Measurements from ENCODE around the gene GALNT14. TPM values are rescaled to one million over a fixed set of nuclear protein-coding genes. Genes with fewer than 3 reads are reported as not detected.
A peak's percentile ranks its signal among the peaks of the same experiment; 100 is the strongest.

The GALNT14 gene
- total and polyA plus RNA-seq, 9 of the 15 experiments (the other 6 are each of a cell fraction or from before 2014, with no cell fraction given) = 0.11 TPM; not detected in 8

- ChIA-PET POLR2A (no interaction called here), CTCF (ENCODE audit: low intra/inter-chr PET ratio) (no interaction called here)
- Histone ChIP-seq H3K4me2 (ENCODE audit: insufficient read depth, low read length) (no peak overlapping the region), H3K9ac (ENCODE audit: insufficient read depth in 1 of 2, low read depth in 2 of 2, low read length in 2 of 2) (no peak overlapping the region), H3K4me1 (replicated peaks in 1 of 2; ENCODE audit: control insufficient read depth in 2 of 2, insufficient read depth in 2 of 2, low read length in 2 of 2) (no peaks in the 10 kb centered on the region), H3K4me3 (no peak overlapping the region), H2AFZ (ENCODE audit: low read depth, low read length) (no peak overlapping the region), H3K9me1 (ENCODE audit: control insufficient read depth, insufficient read depth, low read length) (no peaks in the 10 kb centered on the region), H3K27me3 (ENCODE audit: control insufficient read depth in 2 of 2, insufficient read depth in 2 of 2, low read length in 2 of 2) (peaks cover 0 to 4% of the 10 kb centered on the region in 2 experiments; a peak in 3 of 5 replicates), H4K20me1 (replicated peaks; ENCODE audit: control insufficient read depth, insufficient read depth, low read length) (no peaks in the 10 kb centered on the region), H3K27ac (ENCODE audit: extremely low read depth, low read depth, low read length) (no peak overlapping the region), H3K79me2 (ENCODE audit: control insufficient read depth, insufficient read depth, low read length) (no peaks in the 10 kb centered on the region), H3K9me3 (replicated peaks; ENCODE audit: control insufficient read depth, insufficient read depth, low read depth, low read length) (no peaks in the 10 kb centered on the region), H3K36me3 (ENCODE audit: control insufficient read depth, insufficient read depth, low read length) (no peaks in the 10 kb centered on the region)
- 0% methylated on average over 1 of the region's 1 CpG for WGBS (ENCODE audit: insufficient coverage, low coverage, missing lambda C conversion rate)
- in situ Hi-C loops (cut with MboI) (no loop called here), intact Hi-C loops (cut with micrococcal nuclease) (no loop called here)
- no TSS peak for BruUV-seq (replicated peaks)
- DNase-seq (ENCODE audit: extremely low read depth in 1 of 4, low spot score in 3 of 4) (no peak), ATAC-seq (no peak), FAIRE-seq (no peak)
- TF ChIP-seq ILK (tag; IDR thresholded peaks at IDR 0.05; ENCODE audit: borderline replicate concordance, low read depth) = no peak
- 0 out of 6 replicates have a peak, but pooled peaks of 1 of the 3 experiments have one; percentile 7 for TF ChIP-seq CTCF (IDR thresholded peaks at IDR 0.05 in 2 of 3, conservative IDR thresholded peaks at IDR 0.05 in 1 of 3; ENCODE audit: insufficient read depth in 2 of 3, low read depth in 1 of 3, low read length in 3 of 3)
Measured at GRCh38 chr2:31033032-31033431, 105.2 kb downstream of the GALNT14 start.

GRCh38 chr2:31032475-31032874, 105.8 kb downstream of the GALNT14 start:
- no peak for ATAC-seq
- FAIRE-seq = no peak
- no peak for TF ChIP-seq ILF3 (IDR thresholded peaks at IDR 0.05; ENCODE audit: borderline replicate concordance)

More at GRCh38 chr2:31032475-31032874, 105.8 kb downstream of the GALNT14 start:
- Histone ChIP-seq H3K4me2 (ENCODE audit: insufficient read depth, low read length) (no peak overlapping the region), H3K36me3 (ENCODE audit: control insufficient read depth, insufficient read depth, low read length) (no peaks in the 10 kb centered on the region), H3K9ac (ENCODE audit: insufficient read depth in 1 of 2, low read depth in 2 of 2, low read length in 2 of 2) (no peak overlapping the region), H3K27me3 (ENCODE audit: control insufficient read depth in 2 of 2, insufficient read depth in 2 of 2, low read length in 2 of 2) (peaks cover 0 to 5% of the 10 kb centered on the region in 2 experiments; a peak in 3 of 5 replicates), H3K9me1 (ENCODE audit: control insufficient read depth, insufficient read depth, low read length) (no peaks in the 10 kb centered on the region), H3K9me3 (replicated peaks; ENCODE audit: control insufficient read depth, insufficient read depth, low read depth, low read length) (no peaks in the 10 kb centered on the region), H3K27ac (ENCODE audit: extremely low read depth, low read depth, low read length) (no peak overlapping the region), H2AFZ (ENCODE audit: low read depth, low read length) (no peak overlapping the region), H3K4me3 (no peak overlapping the region), H3K79me2 (ENCODE audit: control insufficient read depth, insufficient read depth, low read length) (no peaks in the 10 kb centered on the region), H4K20me1 (replicated peaks; ENCODE audit: control insufficient read depth, insufficient read depth, low read length) (no peaks in the 10 kb centered on the region), H3K4me1 (replicated peaks in 1 of 2; ENCODE audit: control insufficient read depth in 2 of 2, insufficient read depth in 2 of 2, low read length in 2 of 2) (no peaks in the 10 kb centered on the region)
- CTCF ChIA-PET (ENCODE audit: low intra/inter-chr PET ratio) = no interaction called here
- in situ Hi-C loops (cut with MboI) (no loop called here), intact Hi-C loops (cut with micrococcal nuclease) (no loop called here)
- POLR2A ChIA-PET = no interaction called here
- BruUV-seq (replicated peaks) = no TSS peak
- no peak for DNase-seq (ENCODE audit: extremely low read depth in 1 of 4, low spot score in 3 of 4)
- WGBS (ENCODE audit: insufficient coverage, low coverage, missing lambda C conversion rate) = 0% methylated on average over 3 of the region's 3 CpGs
